Astrocyte of the spinal cord (primary cell): ENCODE measurements around the gene TMEM273.

ENCODE experiments used
- DNase-seq: peaks from one replicate; pipeline ENCODE4 v3.0.0; 2011; ENCODE audit warnings: low read depth, low spot score
- H3K4me3 ChIP-seq: 2 replicates; pipeline ENCODE4 v1.5.1; 2011; ENCODE audit warnings: low read depth, mild to moderate bottlenecking, low read length, moderate library complexity
- in situ Hi-C: cut with HindIII; loops from 2 replicates; pipeline ENCODE4 v1.10.0; 2017; ENCODE audit warnings: low sequenced_read_pairs
- TF ChIP-seq, protein P1 (sequence below): IDR thresholded peaks from 2 replicates; pipeline ENCODE4 v1.5.1; 2012; ENCODE audit warnings: low read depth, mild to moderate bottlenecking, low read length, inconsistent platforms

TMEM273 gene

DNA sequence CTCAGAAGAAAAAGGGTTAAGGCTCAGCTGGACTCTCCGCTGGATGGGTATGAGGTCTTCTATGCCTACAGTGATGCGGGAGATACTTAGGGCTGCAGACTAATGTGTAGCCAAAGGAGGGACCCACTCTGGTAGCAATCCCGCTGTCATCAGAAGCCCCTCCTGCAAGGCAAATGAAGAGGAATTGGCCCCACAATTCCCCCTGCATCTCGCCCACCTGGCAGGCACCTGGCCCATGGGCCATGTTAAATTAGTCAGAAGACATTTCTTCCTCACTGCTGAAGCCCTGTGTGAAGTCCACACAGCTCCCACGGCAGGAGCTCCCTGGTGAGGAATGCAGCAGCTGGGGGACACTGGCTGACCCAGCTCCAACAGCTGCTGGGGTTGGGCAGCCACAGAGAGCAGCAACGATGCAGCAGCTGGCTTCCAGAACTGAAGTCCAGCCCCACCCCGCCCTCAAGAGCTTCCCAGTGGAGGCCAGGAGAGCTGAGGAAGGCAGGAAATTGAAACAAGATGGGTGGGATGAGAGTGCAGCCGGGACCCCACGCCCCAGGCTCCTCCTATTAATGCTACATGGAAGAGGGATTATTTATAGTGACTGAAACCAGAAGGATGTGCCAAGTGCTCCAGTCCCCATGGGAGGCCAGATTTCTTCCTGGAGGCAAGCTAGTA lies 78.4 kb downstream of the TMEM273 start:
- TF ChIP-seq, protein P1, sequence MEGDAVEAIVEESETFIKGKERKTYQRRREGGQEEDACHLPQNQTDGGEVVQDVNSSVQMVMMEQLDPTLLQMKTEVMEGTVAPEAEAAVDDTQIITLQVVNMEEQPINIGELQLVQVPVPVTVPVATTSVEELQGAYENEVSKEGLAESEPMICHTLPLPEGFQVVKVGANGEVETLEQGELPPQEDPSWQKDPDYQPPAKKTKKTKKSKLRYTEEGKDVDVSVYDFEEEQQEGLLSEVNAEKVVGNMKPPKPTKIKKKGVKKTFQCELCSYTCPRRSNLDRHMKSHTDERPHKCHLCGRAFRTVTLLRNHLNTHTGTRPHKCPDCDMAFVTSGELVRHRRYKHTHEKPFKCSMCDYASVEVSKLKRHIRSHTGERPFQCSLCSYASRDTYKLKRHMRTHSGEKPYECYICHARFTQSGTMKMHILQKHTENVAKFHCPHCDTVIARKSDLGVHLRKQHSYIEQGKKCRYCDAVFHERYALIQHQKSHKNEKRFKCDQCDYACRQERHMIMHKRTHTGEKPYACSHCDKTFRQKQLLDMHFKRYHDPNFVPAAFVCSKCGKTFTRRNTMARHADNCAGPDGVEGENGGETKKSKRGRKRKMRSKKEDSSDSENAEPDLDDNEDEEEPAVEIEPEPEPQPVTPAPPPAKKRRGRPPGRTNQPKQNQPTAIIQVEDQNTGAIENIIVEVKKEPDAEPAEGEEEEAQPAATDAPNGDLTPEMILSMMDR, result no peak
- peak; percentile 32 for DNase-seq
- in situ Hi-C loops, result no loop called here
- no peak overlapping the region for H3K4me3 ChIP-seq

DNA sequence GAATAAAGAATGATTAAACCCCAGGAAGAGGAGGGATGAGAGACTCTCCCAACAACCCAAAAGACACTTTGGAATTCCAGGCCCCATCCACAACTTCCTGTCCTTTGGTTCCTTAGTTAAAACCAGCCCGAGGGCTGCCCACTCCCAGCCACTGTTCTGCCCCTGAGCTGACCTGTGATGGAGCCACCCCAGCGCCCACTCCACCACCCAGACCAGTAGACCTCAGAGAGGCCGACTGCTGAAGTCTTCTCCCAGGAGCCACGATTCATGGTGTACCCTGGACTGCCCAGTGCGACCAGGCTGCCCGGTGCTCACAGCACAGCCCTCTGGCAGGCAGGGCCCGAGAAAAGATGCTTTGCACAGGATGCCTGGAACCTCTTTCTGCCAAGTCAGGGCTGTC lies 79.5 kb downstream of the TMEM273 start:
- no peak overlapping the region for H3K4me3 ChIP-seq
- no peak for DNase-seq
- in situ Hi-C loops, result no loop called here
- TF ChIP-seq, protein P1, result no peak

DNA sequence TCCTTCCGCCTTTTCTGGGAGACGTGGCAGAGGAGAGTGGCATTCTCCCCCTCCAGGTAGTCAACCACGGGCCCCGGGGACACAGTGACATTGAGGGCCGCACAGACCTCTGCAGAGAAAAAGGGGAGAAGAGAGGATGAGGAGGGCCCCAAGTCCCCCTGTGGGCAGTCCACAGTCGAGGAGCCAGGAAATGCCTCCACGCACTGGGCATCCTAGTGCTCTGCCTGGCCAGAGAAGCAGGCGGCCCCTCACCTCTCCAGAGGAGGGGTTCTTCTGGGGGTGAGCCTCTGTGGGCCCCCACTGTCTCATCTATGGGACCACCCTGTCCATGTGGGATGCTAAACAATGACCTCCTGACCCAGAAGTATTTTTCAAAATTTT lies 80.3 kb downstream of the TMEM273 start:
- no peak for DNase-seq
- no peak overlapping the region for H3K4me3 ChIP-seq
- TF ChIP-seq, protein P1, result no peak
- in situ Hi-C loops, result no loop called here

DNA sequence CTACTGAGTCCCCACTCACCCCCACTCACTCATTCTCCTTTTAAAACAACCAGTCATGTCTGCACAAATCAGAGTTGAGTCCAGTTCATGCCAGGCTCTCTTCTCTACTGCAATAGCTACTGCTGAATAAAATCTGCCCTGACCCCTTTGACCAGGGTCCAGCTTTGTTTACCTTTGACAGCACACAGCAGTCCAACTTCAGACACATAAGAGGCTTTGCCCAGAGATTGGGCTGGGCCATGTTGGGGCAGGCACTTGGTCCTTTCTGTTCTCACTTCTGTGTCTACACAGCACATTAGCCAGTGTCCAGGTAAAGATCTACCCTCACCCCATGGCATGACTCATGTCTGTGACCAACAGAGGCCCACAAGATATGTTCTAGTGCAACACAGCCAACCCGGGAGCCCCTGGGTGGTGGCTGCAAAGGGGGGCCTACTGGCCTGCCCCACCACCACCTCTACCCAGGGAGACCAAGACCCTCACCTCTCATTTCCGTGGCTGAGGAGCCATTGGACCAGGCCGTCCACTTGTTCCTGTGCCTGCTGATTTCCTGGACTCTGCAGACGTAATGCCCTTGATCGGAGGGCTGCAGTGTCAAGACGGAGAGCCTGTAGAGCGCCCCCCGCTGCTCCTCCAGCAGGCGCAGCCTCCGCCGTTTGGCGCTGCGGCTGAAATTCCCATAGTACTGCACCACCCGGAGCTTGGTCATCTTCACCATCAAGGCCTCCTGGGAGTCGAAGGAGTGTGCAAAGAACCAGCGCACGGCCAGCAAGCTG lies 80.9 kb downstream of the TMEM273 start:
- in situ Hi-C loops, result no loop called here
- no peak overlapping the region for H3K4me3 ChIP-seq
- no peak for DNase-seq
- TF ChIP-seq, protein P1, result no peak

DNA sequence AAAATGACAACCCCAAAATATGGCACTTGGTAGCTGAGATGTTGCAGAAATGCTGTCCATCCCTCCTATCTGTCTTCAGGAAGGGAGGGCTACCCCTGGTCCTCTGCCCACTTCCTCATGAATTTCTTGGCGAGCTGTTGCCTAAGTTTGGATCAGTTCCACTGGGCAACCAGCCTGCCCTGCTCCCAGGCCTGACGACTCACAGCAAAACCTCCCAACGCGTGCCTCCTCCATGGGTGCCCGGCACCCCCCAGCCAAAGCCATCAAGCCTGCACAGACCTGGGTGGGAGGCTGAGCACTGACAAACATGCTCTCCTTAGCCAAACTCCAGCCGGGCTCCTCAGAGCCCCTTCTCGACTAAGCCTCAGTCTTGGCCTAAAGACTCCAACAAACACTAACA lies 81.7 kb downstream of the TMEM273 start:
- in situ Hi-C loops, result no loop called here
- H3K4me3 ChIP-seq, result no peak overlapping the region
- no peak for DNase-seq
- TF ChIP-seq, protein P1, result no peak

DNA sequence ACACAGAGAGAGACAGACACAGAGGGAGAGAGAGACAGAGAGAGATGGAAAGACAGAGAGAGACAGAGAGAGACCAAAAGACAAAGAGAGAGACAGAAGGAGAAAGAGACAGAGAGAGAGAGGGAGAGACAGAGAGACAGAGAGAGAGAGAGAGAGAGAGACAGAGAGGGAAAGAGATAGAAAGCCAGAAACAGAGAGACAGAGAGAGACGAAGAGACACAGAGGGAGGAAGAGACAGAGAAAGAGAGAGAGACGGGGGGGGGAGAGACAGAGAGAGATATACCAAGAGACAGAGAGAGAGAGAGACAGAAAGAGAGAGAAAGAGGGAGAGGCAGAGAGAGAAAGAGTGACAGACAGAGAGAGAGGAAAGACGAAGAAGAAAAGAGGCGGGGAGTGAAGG lies 83.1 kb downstream of the TMEM273 start:
- no peak overlapping the region for H3K4me3 ChIP-seq
- DNase-seq, result no peak
- TF ChIP-seq, protein P1, result no peak
- in situ Hi-C loops, result no loop called here
